IMR-90 (cell line): ENCODE measurements around the gene UMODL1. TPM values are rescaled to one million over a fixed set of nuclear protein-coding genes. Genes with fewer than 3 reads are reported as not detected.

Experiments
- ATAC-seq: fragments of 200-7000 bp; cut with Tn5 transposase; 2 replicates; pipeline ENCODE4 v1.9.1; 2020; ENCODE audit warnings: low read depth, mild to moderate bottlenecking, moderate library complexity
- BruUV-seq: library from RNA; stranded (reverse); fragments of 400-500 nt; replicated peaks from 2 replicates; lab custom pipeline; 2021; lab: Mats Ljungman, UMichigan
- CTCF ChIA-PET: fragments of 300-600 bp; formaldehyde crosslinking; extraction: SDS; loops from one replicate; lab custom pipeline; 2021; ENCODE audit warnings: antibody characterized with exemption; lab: Yijun Ruan, JAX
- POLR2A ChIA-PET: fragments of 300-600 bp; sonication (Branson Sonifier 250); formaldehyde crosslinking; loops from one replicate; lab custom pipeline; 2022; ENCODE audit warnings: antibody characterized with exemption; ENCODE audit not compliant: unreplicated experiment; lab: Charles Lee
- DNase-seq: peaks from one replicate; pipeline ENCODE4 v3.0.0; 2013
- H2AFZ ChIP-seq: replicated peaks from 2 replicates; pipeline ENCODE3; 2013; ENCODE audit warnings: low read length, mild to moderate bottlenecking; ENCODE audit not compliant: poor library complexity
- H2AK5ac ChIP-seq: 2 replicates; pipeline ENCODE4 v1.6.1; 2013; ENCODE audit warnings: low read depth, low read length, inconsistent platforms
- H2AK9ac ChIP-seq: replicated peaks from 2 replicates; pipeline ENCODE3; 2013; ENCODE audit warnings: mild to moderate bottlenecking, low read depth, low read length, moderate library complexity; ENCODE audit not compliant: poor library complexity
- H2BK120ac ChIP-seq: 2 replicates; pipeline ENCODE4 v1.6.1; 2013; ENCODE audit warnings: low read depth, low read length, inconsistent platforms
- H2BK15ac ChIP-seq: 3 replicates; pipeline ENCODE4 v1.6.1; 2013; ENCODE audit warnings: low read depth, low read length, inconsistent platforms
- H2BK20ac ChIP-seq: 2 replicates; pipeline ENCODE4 v1.6.1; 2013; ENCODE audit warnings: low read depth, mild to moderate bottlenecking, inconsistent platforms, low read length, moderate library complexity
- H2BK5ac ChIP-seq: 2 replicates; pipeline ENCODE4 v1.6.1; 2013; ENCODE audit warnings: mild to moderate bottlenecking, low read depth, low read length, inconsistent platforms; ENCODE audit not compliant: poor library complexity, severe bottlenecking
- H3K14ac ChIP-seq: replicated peaks from 2 replicates; pipeline ENCODE4 v1.6.1; 2013; ENCODE audit warnings: low read depth, low read length, inconsistent platforms
- H3K18ac ChIP-seq: 2 replicates; pipeline ENCODE4 v1.6.1; 2013; ENCODE audit warnings: low read depth, low read length, control low read depth
- H3K23ac ChIP-seq: 2 replicates; pipeline ENCODE4 v1.6.1; 2013; ENCODE audit warnings: low read depth, low read length, inconsistent platforms
- H3K27ac ChIP-seq: 2 replicates; pipeline ENCODE4 v1.5.1; 2013; ENCODE audit warnings: mild to moderate bottlenecking, control low read depth, low read length; ENCODE audit not compliant: insufficient read depth
- H3K27me3 ChIP-seq: 2 replicates; pipeline ENCODE4 v1.6.1; 2013; ENCODE audit warnings: low read length; ENCODE audit not compliant: control insufficient read depth, insufficient read depth
- H3K36me3 ChIP-seq: 2 replicates; pipeline ENCODE4 v1.6.1; 2013; ENCODE audit warnings: low read length, mixed read lengths; ENCODE audit not compliant: control insufficient read depth, insufficient read depth
- H3K4ac ChIP-seq: 2 replicates; pipeline ENCODE4 v1.6.1; 2013; ENCODE audit warnings: low read depth, low read length, inconsistent platforms
- H3K4me1 ChIP-seq: 2 replicates; pipeline ENCODE4 v1.6.1; 2013; ENCODE audit warnings: low read length, mixed read lengths; ENCODE audit not compliant: control insufficient read depth, insufficient read depth
- H3K4me2 ChIP-seq: 2 replicates; pipeline ENCODE4 v1.6.1; 2013; ENCODE audit warnings: low read depth, mild to moderate bottlenecking, control low read depth, low read length, moderate library complexity
- H3K4me3 ChIP-seq: 2 replicates; pipeline ENCODE4 v1.5.1; 2013; ENCODE audit warnings: low read depth, mild to moderate bottlenecking, control low read depth, low read length, moderate library complexity; ENCODE audit not compliant: insufficient read depth
- H3K56ac ChIP-seq: 2 replicates; pipeline ENCODE4 v1.6.1; 2013; ENCODE audit warnings: low read length, inconsistent platforms; ENCODE audit not compliant: insufficient read depth; ENCODE audit errors: extremely low read depth
- H3K79me1 ChIP-seq, 2 experiments: 2 replicates each; pipeline ENCODE4 v1.6.1; 2013; ENCODE audit warnings: low read length in 2 of 2, inconsistent platforms in 1 of 2, low read depth in 1 of 2
- H3K9ac ChIP-seq: 2 replicates; pipeline ENCODE4 v1.6.1; 2013; ENCODE audit warnings: low read depth, low read length, control low read depth
- H3K9me1 ChIP-seq: 2 replicates; pipeline ENCODE4 v1.6.1; 2013; ENCODE audit warnings: low read length, inconsistent platforms; ENCODE audit not compliant: insufficient read depth
- H3K9me3 ChIP-seq: 2 replicates; pipeline ENCODE4 v1.6.1; 2013; ENCODE audit warnings: low read length; ENCODE audit not compliant: control insufficient read depth, insufficient read depth
- H4K20me1 ChIP-seq: 2 replicates; pipeline ENCODE4 v1.6.1; 2013; ENCODE audit warnings: low read length, inconsistent platforms; ENCODE audit not compliant: insufficient read depth
- H4K5ac ChIP-seq: 2 replicates; pipeline ENCODE4 v1.6.1; 2013; ENCODE audit warnings: mild to moderate bottlenecking, low read depth, low read length, control low read depth
- H4K8ac ChIP-seq, 2 experiments: 2 replicates each; pipeline ENCODE4 v1.6.1; 2013; ENCODE audit warnings: low read depth in 2 of 2, low read length in 2 of 2, control low read depth in 1 of 2, inconsistent platforms in 1 of 2
- H4K91ac ChIP-seq: 2 replicates; pipeline ENCODE4 v1.6.1; 2013; ENCODE audit warnings: low read depth, low read length, inconsistent platforms; ENCODE audit not compliant: insufficient read depth
- BHLHE40 ChIP-seq: fragments of 150-350 bp; IDR thresholded peaks from 2 replicates; pipeline ENCODE4 v1.6.1; 2016; ENCODE audit warnings: mild to moderate bottlenecking, low read depth, low read length
- CEBPB ChIP-seq: IDR thresholded peaks from 2 replicates; pipeline ENCODE4 v1.6.1; 2012; ENCODE audit warnings: low read depth, low read length, improper control_type of control experiment
- CHD1 ChIP-seq: IDR thresholded peaks from 2 replicates; pipeline ENCODE4 v1.6.1; 2012; ENCODE audit warnings: low read depth, low read length, improper control_type of control experiment
- CTCF ChIP-seq: conservative IDR thresholded peaks from 2 replicates; pipeline ENCODE4 v1.5.1; 2012; ENCODE audit warnings: mild to moderate bottlenecking, low read depth, low read length, improper control_type of control experiment
- ELK1 ChIP-seq: fragments of 150-350 bp; IDR thresholded peaks from 2 replicates; pipeline ENCODE4 v1.6.1; 2016; ENCODE audit warnings: low read depth, mild to moderate bottlenecking, low read length, moderate library complexity, borderline replicate concordance
- FOS ChIP-seq: fragments of 150-350 bp; IDR thresholded peaks from 2 replicates; pipeline ENCODE4 v1.6.1; 2016; ENCODE audit warnings: low read depth, low read length
- MAFK ChIP-seq: IDR thresholded peaks from 2 replicates; pipeline ENCODE4 v1.6.1; 2012; ENCODE audit warnings: low read depth, low read length, improper control_type of control experiment
- MAZ ChIP-seq: IDR thresholded peaks from 2 replicates; pipeline ENCODE4 v1.6.1; 2012; ENCODE audit warnings: low read depth, mild to moderate bottlenecking, low read length, improper control_type of control experiment, moderate library complexity, borderline replicate concordance
- MXI1 ChIP-seq: IDR thresholded peaks from 2 replicates; pipeline ENCODE4 v1.6.1; 2012; ENCODE audit warnings: low read depth, mild to moderate bottlenecking, low read length, moderate library complexity, borderline replicate concordance
- NFE2L2 ChIP-seq: fragments of 150-350 bp; IDR thresholded peaks from 2 replicates; pipeline ENCODE4 v1.6.1; 2016; ENCODE audit warnings: low read depth, mild to moderate bottlenecking, low read length
- POLR2A ChIP-seq: IDR thresholded peaks from 2 replicates; pipeline ENCODE4 v1.6.1; 2012; ENCODE audit warnings: mild to moderate bottlenecking, low read depth, low read length
- RAD21 ChIP-seq: IDR thresholded peaks from 2 replicates; pipeline ENCODE4 v1.6.1; 2012; ENCODE audit warnings: low read length, improper control_type of control experiment
- RCOR1 ChIP-seq: IDR thresholded peaks from 2 replicates; pipeline ENCODE4 v1.6.1; 2012; ENCODE audit warnings: mild to moderate bottlenecking, low read length, improper control_type of control experiment; ENCODE audit not compliant: insufficient replicate concordance
- RFX5 ChIP-seq: IDR thresholded peaks from 2 replicates; pipeline ENCODE4 v1.8.0; 2012; ENCODE audit warnings: low read depth, mild to moderate bottlenecking, low read length, moderate library complexity
- SMC3 ChIP-seq: fragments of 150-350 bp; IDR thresholded peaks from 2 replicates; pipeline ENCODE4 v1.6.1; 2016; ENCODE audit warnings: low read depth, mild to moderate bottlenecking, antibody characterized with exemption, low read length, moderate library complexity
- USF2 ChIP-seq: fragments of 150-350 bp; IDR thresholded peaks from 2 replicates; pipeline ENCODE4 v1.6.1; 2017; ENCODE audit warnings: mild to moderate bottlenecking, antibody characterized with exemption, low read length, low read depth
- WGBS, 2 experiments: methylation state at CpG; one replicate each; pipeline versions ENCODE4 v1.1.5 to v1.1.7; 2013; ENCODE audit warnings: missing lambda C conversion rate in 2 of 2; ENCODE audit not compliant: insufficient read length in 1 of 2; ENCODE audit errors: extremely low coverage in 2 of 2; 5-methylcytosine and 5-hydroxymethylcytosine counted together
- dilution Hi-C: fragments of 300-500 bp; cut with HindIII; formaldehyde crosslinking; loops from one replicate; pipeline ENCODE4 v1.14.3; 2018; ENCODE audit warnings: low sequenced_read_pairs; ENCODE audit not compliant: unreplicated experiment
- in situ Hi-C: fragments of 300-500 bp; cut with MboI; formaldehyde crosslinking; loops from 3 replicates; pipeline ENCODE4 v1.14.3; 2019; ENCODE audit warnings: low sequenced_read_pairs, inconsistent platforms, mixed read lengths
- intact Hi-C: fragments of 100-400 bp; cut with micrococcal nuclease; formaldehyde crosslinking; loops from 2 replicates; pipeline ENCODE4 v1.10.0; 2022
- polyA plus RNA-seq, 3 experiments: library from polyadenylated mRNA; depleted of rRNA; stranded (reverse); fragments of >200 nt; gene quantifications; 2 replicates each; pipeline ENCODE4 v1.2.3, GENCODE V29; 2012; ENCODE audit warnings: low replicate concordance in 1 of 3
- total RNA-seq: library from RNA; depleted of rRNA; stranded (reverse); fragments of >200 nt; gene quantifications from 2 replicates; pipeline ENCODE4 v1.2.3, GENCODE V29; 2012

Gene UMODL1
- total and polyA plus RNA-seq, 2 of the 4 experiments (the other 2 are of a cell fraction) = 0.02 TPM; not detected in 1

DNA sequence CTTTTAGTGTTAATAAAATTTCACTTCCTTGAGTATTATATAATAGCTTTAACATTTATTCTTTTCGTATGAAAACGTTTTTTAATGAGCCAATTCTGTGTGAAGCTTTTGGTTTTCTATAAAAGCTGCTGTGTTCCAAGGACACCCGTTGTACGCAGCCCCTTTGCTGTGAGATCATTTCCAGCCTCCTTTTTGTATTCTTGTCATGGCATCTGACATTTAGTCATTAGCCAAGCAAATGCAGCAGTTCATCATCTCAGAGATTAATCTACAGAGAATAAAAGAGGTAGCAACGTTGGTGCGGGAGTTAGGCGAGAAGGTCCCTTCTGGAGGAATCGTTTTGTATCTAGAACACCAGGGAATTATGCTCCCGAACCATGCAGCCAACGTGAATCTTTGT lies 1.3 kb upstream of the UMODL1 start:
- H3K9me1 ChIP-seq = 0 out of 2 replicates have a peak, but pooled peaks cover 4% of the 10 kb centered on the region
- H3K4me2 ChIP-seq = no peak overlapping the region
- no peak overlapping the region for H2AK9ac ChIP-seq
- in situ Hi-C loops = no loop called here
- no CpG with 5 or more reads among the region's 10 CpGs for WGBS, 2 experiments
- H3K14ac ChIP-seq = no peak overlapping the region
- no peak overlapping the region for H2BK15ac ChIP-seq
- no peak overlapping the region for H2AK5ac ChIP-seq
- no peaks in the 10 kb centered on the region for H3K9me3 ChIP-seq
- intact Hi-C loops = no loop called here
- H3K23ac ChIP-seq = no peak overlapping the region
- no peak overlapping the region for H4K91ac ChIP-seq
- no peak overlapping the region for H2BK5ac ChIP-seq
- no peak overlapping the region for H2AFZ ChIP-seq
- TF ChIP-seq RFX5 = no peak
- TF ChIP-seq ELK1 = no peak
- no peak for TF ChIP-seq MXI1
- TF ChIP-seq RCOR1 = no peak
- no peak for TF ChIP-seq MAFK
- no peak for TF ChIP-seq CTCF
- TF ChIP-seq MAZ = no peak
- TF ChIP-seq BHLHE40 = no peak
- TF ChIP-seq USF2 = no peak
- TF ChIP-seq CHD1 = no peak
- TF ChIP-seq NFE2L2 = no peak
- TF ChIP-seq FOS = no peak
- no peak for TF ChIP-seq SMC3
- no peak for TF ChIP-seq CEBPB
- TF ChIP-seq POLR2A = no peak
- TF ChIP-seq RAD21 = no peak
- no peak overlapping the region for H3K4ac ChIP-seq
- ChIA-PET POLR2A (no interaction called here), CTCF (no interaction called here)
- no peak for DNase-seq
- H3K9ac ChIP-seq = no peak overlapping the region
- H2BK120ac ChIP-seq = no peak overlapping the region
- H4K5ac ChIP-seq = no peak overlapping the region
- H3K4me1 ChIP-seq = no peaks in the 10 kb centered on the region
- no peak overlapping the region for H4K8ac ChIP-seq
- dilution Hi-C loops = no loop called here
- H3K27ac ChIP-seq = no peak overlapping the region
- no peak overlapping the region for H3K4me3 ChIP-seq
- H3K36me3 ChIP-seq = no peaks in the 10 kb centered on the region
- H3K79me1 ChIP-seq = no peaks in the 10 kb centered on the region
- no TSS peak for BruUV-seq
- ATAC-seq = no peak
- no peak overlapping the region for H3K56ac ChIP-seq
- H4K20me1 ChIP-seq = no peaks in the 10 kb centered on the region
- no peak overlapping the region for H2BK20ac ChIP-seq
- H3K18ac ChIP-seq = no peak overlapping the region
- peaks cover 15% of the 10 kb centered on the region for H3K27me3 ChIP-seq
